Endothelial cell of umbilical vein (primary cell): Measurements from ENCODE around the gene SLC7A6OS. TPM values are rescaled to one million over a fixed set of nuclear protein-coding genes. Genes with fewer than 3 reads are reported as not detected.

Experiments
- BruUV-seq: library from RNA; stranded (reverse); fragments of 400-500 nt; replicated peaks from 2 replicates; lab custom pipeline; 2021; lab: Mats Ljungman, UMichigan
- CTCF ChIA-PET: fragments of 300-600, 350-600 bp; sonication (Branson Sonifier 250); formaldehyde crosslinking; loops from one replicate; lab custom pipeline; 2021; ENCODE audit warnings: antibody characterized with exemption, inconsistent platforms; lab: Charles Lee
- POLR2A ChIA-PET: fragments of 300-600, 350-600 bp; sonication (Branson Sonifier 250); formaldehyde crosslinking; loops from one replicate; lab custom pipeline; 2021; ENCODE audit warnings: antibody characterized with exemption, inconsistent platforms; lab: Charles Lee
- DNase-seq: peaks from one replicate; pipeline ENCODE4 v3.0.0-alpha.2; 2011; ENCODE audit warnings: low read depth, low spot score
- FAIRE-seq: peaks from 2 replicates; lab custom pipeline; 2011; peaks lifted over from hg19 to GRCh38; lab: Jason Lieb, UNC
- H2AFZ ChIP-seq: 2 replicates; pipeline ENCODE4 v1.6.0; 2012; ENCODE audit warnings: low read depth, low read length, control low read depth, inconsistent platforms
- H3K27ac ChIP-seq: 2 replicates; pipeline ENCODE4 v1.5.1; 2011; ENCODE audit warnings: low read depth, mild to moderate bottlenecking, control low read depth, low read length, moderate library complexity; ENCODE audit not compliant: insufficient read depth
- H3K27me3 ChIP-seq, 2 experiments: 2 replicates each; pipeline versions ENCODE4 v1.6.0 to v1.6.1; 2011; ENCODE audit warnings: low read length in 2 of 2, mixed read lengths in 1 of 2; ENCODE audit not compliant: control insufficient read depth in 2 of 2, insufficient read depth in 2 of 2
- H3K36me3 ChIP-seq, 2 experiments: 2 replicates in 1 of 2; 3 replicates in 1 of 2; pipeline ENCODE4 v1.5.1; 2011; ENCODE audit warnings: low read length in 2 of 2, mild to moderate bottlenecking in 1 of 2, moderate library complexity in 1 of 2; ENCODE audit not compliant: control insufficient read depth in 2 of 2, insufficient read depth in 2 of 2; ENCODE audit errors: extremely low read depth in 1 of 2
- H3K4me1 ChIP-seq: 3 replicates; pipeline ENCODE4 v1.5.1; 2011; ENCODE audit warnings: mild to moderate bottlenecking, low read length; ENCODE audit not compliant: control insufficient read depth, insufficient read depth; ENCODE audit errors: extremely low read depth
- H3K4me2 ChIP-seq: 2 replicates; pipeline ENCODE4 v1.6.1; 2011; ENCODE audit warnings: low read length, control low read depth, mixed read lengths; ENCODE audit not compliant: insufficient read depth
- H3K4me3 ChIP-seq, 3 experiments: fragments of 200-600 bp in 1 of 3; sonication (generic), shearing (Covaris generic) in 1 of 3; replicated peaks in 1 of 3; 2 replicates each; pipeline ENCODE4 v1.5.1; 2011 to 2016; ENCODE audit warnings: control low read depth in 3 of 3, low read length in 3 of 3, mild to moderate bottlenecking in 2 of 3, inconsistent platforms in 1 of 3, low read depth in 1 of 3, moderate library complexity in 1 of 3; ENCODE audit not compliant: insufficient read depth in 1 of 3
- H3K79me2 ChIP-seq: 2 replicates; pipeline ENCODE4 v1.6.0; 2012; ENCODE audit warnings: low read length, inconsistent platforms; ENCODE audit not compliant: control insufficient read depth, insufficient read depth
- H3K9ac ChIP-seq: replicated peaks from 2 replicates; pipeline ENCODE3; 2011; ENCODE audit warnings: low read length, control low read depth; ENCODE audit not compliant: insufficient read depth; ENCODE audit errors: extremely low read depth
- H3K9me1 ChIP-seq: replicated peaks from 3 replicates; pipeline ENCODE4 v1.6.0; 2011; ENCODE audit warnings: mild to moderate bottlenecking, low read length; ENCODE audit not compliant: control insufficient read depth, insufficient read depth; ENCODE audit errors: extremely low read depth
- H3K9me3 ChIP-seq: replicated peaks from 2 replicates; pipeline ENCODE4 v1.5.1; 2012; ENCODE audit warnings: low read length, inconsistent platforms; ENCODE audit not compliant: control insufficient read depth, insufficient read depth
- H4K20me1 ChIP-seq: replicated peaks from 2 replicates; pipeline ENCODE3; 2011; ENCODE audit warnings: mild to moderate bottlenecking, low read length; ENCODE audit not compliant: control insufficient read depth, insufficient read depth; ENCODE audit errors: extremely low read depth
- EZH2 ChIP-seq: IDR thresholded peaks from 2 replicates; pipeline ENCODE4 v1.6.1; 2012; ENCODE audit warnings: borderline replicate concordance, low read depth, mild to moderate bottlenecking, moderate library complexity, low read length, inconsistent platforms; ENCODE audit not compliant: severe bottlenecking
- FOS ChIP-seq: IDR thresholded peaks from 2 replicates; pipeline ENCODE4 v1.6.1; 2011; ENCODE audit warnings: mild to moderate bottlenecking, low read length, moderate library complexity, borderline replicate concordance; ENCODE audit not compliant: insufficient read depth
- JUN ChIP-seq: IDR thresholded peaks from 2 replicates; pipeline ENCODE4 v1.6.1; 2011; ENCODE audit warnings: borderline replicate concordance, low read depth; ENCODE audit not compliant: insufficient read length, insufficient read depth
- MYC ChIP-seq: IDR thresholded peaks from one replicate; pipeline ENCODE4 v1.6.1; 2011; ENCODE audit warnings: mild to moderate bottlenecking, low read depth, low read length
- POLR2AphosphoS5 ChIP-seq: IDR thresholded peaks from 2 replicates; pipeline ENCODE4 v1.6.1; 2012; ENCODE audit warnings: low read depth, mild to moderate bottlenecking, control low read depth, low read length, moderate library complexity; ENCODE audit not compliant: insufficient read depth
- dilution Hi-C: fragments of 300-500 bp; cut with MboI; formaldehyde crosslinking; loops from one replicate; pipeline ENCODE4 v1.15.0; 2019; ENCODE audit warnings: low sequenced_read_pairs; ENCODE audit not compliant: extremely low pct_ligation_motif_present
- intact Hi-C: fragments of 100-400 bp; cut with micrococcal nuclease; formaldehyde crosslinking; loops from one replicate; pipeline ENCODE4 v1.10.0; 2022
- polyA plus RNA-seq, 4 experiments: library from polyadenylated mRNA; depleted of rRNA in 3 of 4; stranded (reverse) in 3 of 4; unstranded in 1 of 4; fragments of >200 nt; gene quantifications; 2 replicates each; pipeline versions ENCODE4 v1.2.1 to v1.2.3, GENCODE V29; 2011 to 2012; ENCODE audit warnings: missing spikeins in 1 of 4
- total RNA-seq: library from RNA; stranded (reverse); gene quantifications from 2 replicates; pipeline ENCODE4 v1.2.3, GENCODE V29; 2021
- TF ChIP-seq, protein P1 (sequence below), 2 donors: IDR thresholded peaks; 1 replicate in 1 of 2; 2 replicates in 1 of 2; pipeline ENCODE4 v1.5.1; 2011; ENCODE audit warnings: low read length in 2 of 2, mild to moderate bottlenecking in 2 of 2, moderate library complexity in 2 of 2, control low read depth in 1 of 2, inconsistent platforms in 1 of 2, low read depth in 1 of 2; ENCODE audit not compliant: insufficient read depth in 1 of 2; ENCODE audit errors: extremely low read depth in 1 of 2

The SLC7A6OS gene
- total and polyA plus RNA-seq, 2 donors (not counting 3 experiments of a cell fraction or from before 2014, with no cell fraction given), result 8.3 to 22.9 TPM

DNA sequence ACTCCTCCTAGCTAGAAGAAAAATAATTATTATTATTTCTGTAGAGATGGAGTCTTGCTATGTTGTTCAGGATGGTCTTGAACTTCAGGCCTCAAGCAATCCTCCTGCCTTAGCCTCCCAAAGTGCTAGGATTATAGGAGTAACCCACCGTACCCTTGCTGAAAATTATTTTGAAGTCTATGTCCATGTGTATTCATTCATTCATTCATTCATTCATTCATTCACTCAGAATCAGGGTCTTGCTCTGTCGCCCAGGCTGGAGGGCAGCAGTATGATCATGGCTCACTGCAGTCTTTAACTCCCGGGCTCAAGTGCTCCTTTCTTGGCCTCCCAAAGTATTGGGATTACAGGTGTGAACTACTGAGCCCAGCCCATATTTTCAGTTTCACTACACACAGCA is 4.1 kb downstream of the SLC7A6OS start:
- CTCF ChIA-PET, result interaction anchor here (1.1 to 2.2 kb wide), 2 partner anchors 17 to 42 kb away, joined by 3 to 6 read pairs; partner anchors contain the start of gene SLC7A6
- peaks cover 16 to 28% of the 10 kb centered on the region in 2 experiments for H3K36me3 ChIP-seq

More for the DNA sequence above, 4.1 kb downstream of the SLC7A6OS start:
- BruUV-seq, result no TSS peak
- Histone ChIP-seq H3K9ac (no peak overlapping the region), H3K4me3 (no peak overlapping the region), H3K9me3 (no peaks in the 10 kb centered on the region), H3K27ac (no peak overlapping the region), H4K20me1 (no peaks in the 10 kb centered on the region), H3K4me2 (no peak overlapping the region), H3K9me1 (no peaks in the 10 kb centered on the region), H3K79me2 (peaks cover 62% of the 10 kb centered on the region), H3K27me3 (no peaks in the 10 kb centered on the region), H2AFZ (no peak overlapping the region), H3K4me1 (peaks cover 17% of the 10 kb centered on the region)
- POLR2A ChIA-PET, result interaction anchor here (0.7 kb wide), 1 partner anchor 667 kb away, joined by 3 read pairs; no protein-coding TSS in a partner anchor
- DNase-seq (no peak), FAIRE-seq (no peak)
- dilution Hi-C loops, result no loop called here
- intact Hi-C loops, result no loop called here
- TF ChIP-seq MYC (no peak), POLR2AphosphoS5 (no peak), JUN (no peak), FOS (no peak), EZH2 (no peak)
- TF ChIP-seq, protein P1, sequence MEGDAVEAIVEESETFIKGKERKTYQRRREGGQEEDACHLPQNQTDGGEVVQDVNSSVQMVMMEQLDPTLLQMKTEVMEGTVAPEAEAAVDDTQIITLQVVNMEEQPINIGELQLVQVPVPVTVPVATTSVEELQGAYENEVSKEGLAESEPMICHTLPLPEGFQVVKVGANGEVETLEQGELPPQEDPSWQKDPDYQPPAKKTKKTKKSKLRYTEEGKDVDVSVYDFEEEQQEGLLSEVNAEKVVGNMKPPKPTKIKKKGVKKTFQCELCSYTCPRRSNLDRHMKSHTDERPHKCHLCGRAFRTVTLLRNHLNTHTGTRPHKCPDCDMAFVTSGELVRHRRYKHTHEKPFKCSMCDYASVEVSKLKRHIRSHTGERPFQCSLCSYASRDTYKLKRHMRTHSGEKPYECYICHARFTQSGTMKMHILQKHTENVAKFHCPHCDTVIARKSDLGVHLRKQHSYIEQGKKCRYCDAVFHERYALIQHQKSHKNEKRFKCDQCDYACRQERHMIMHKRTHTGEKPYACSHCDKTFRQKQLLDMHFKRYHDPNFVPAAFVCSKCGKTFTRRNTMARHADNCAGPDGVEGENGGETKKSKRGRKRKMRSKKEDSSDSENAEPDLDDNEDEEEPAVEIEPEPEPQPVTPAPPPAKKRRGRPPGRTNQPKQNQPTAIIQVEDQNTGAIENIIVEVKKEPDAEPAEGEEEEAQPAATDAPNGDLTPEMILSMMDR (IDR thresholded peaks at IDR 0.05; ENCODE audit: extremely low read depth in 1 of 2, insufficient read depth in 1 of 2, low read depth in 1 of 2, low read length in 2 of 2), result no peak
